GM12878 (cell line): ENCODE results near the gene GNG13. TPM values are rescaled to one million over a fixed set of nuclear protein-coding genes. Genes with fewer than 3 reads are reported as not detected.

Source experiments
- ATAC-seq: fragments of 200-7000 bp; cut with Tn5 transposase; 3 replicates; pipeline ENCODE4 v1.9.1; 2020; ENCODE audit warnings: mild to moderate bottlenecking, moderate library complexity
- BruUV-seq: library from RNA; stranded (reverse); fragments of 400-500 nt; replicated peaks from 2 replicates; lab custom pipeline; 2021; lab: Mats Ljungman, UMichigan
- CTCF ChIA-PET: fragments of 300-600 bp; sonication (Branson Sonifier 250); formaldehyde crosslinking; extraction: SDS; loops from one replicate; lab custom pipeline; 2021; ENCODE audit warnings: inconsistent platforms; lab: Yijun Ruan, JAX
- POLR2A ChIA-PET: fragments of 350-600 bp; formaldehyde crosslinking; extraction: SDS; loops from one replicate; lab custom pipeline; 2021; ENCODE audit warnings: inconsistent platforms; lab: Charles Lee
- RAD21 ChIA-PET: fragments of 300-600 bp; sonication (Branson Sonifier 250); formaldehyde crosslinking; loops from one replicate; lab custom pipeline; 2023; ENCODE audit warnings: antibody characterized with exemption; ENCODE audit not compliant: unreplicated experiment; lab: Charles Lee
- SMC1A ChIA-PET: fragments of 300-600 bp; sonication (Branson Sonifier 250); formaldehyde crosslinking; loops from one replicate; lab custom pipeline; 2023; ENCODE audit not compliant: unreplicated experiment, uncharacterized antibody; lab: Charles Lee
- DNase-seq: peaks from one replicate; pipeline ENCODE4 v3.0.0-alpha.2; 2011; ENCODE audit warnings: low read depth, low spot score
- FAIRE-seq: peaks from 3 replicates; lab custom pipeline; 2011; peaks lifted over from hg19 to GRCh38; lab: Jason Lieb, UNC
- H2AFZ ChIP-seq: 2 replicates; pipeline ENCODE4 v1.6.0; 2011; ENCODE audit warnings: low read depth, low read length, control low read depth; ENCODE audit not compliant: control insufficient read depth
- H3K27ac ChIP-seq: 2 replicates; pipeline ENCODE4 v1.5.1; 2011; ENCODE audit warnings: control low read depth; ENCODE audit not compliant: control insufficient read depth, insufficient read depth
- H3K27me3 ChIP-seq, 2 experiments: replicated peaks in 1 of 2; 2 replicates each; pipeline versions ENCODE4 v1.6.0 to v1.6.1; 2011; ENCODE audit warnings: low read length in 1 of 2; ENCODE audit not compliant: control insufficient read depth in 2 of 2, insufficient read depth in 2 of 2
- H3K36me3 ChIP-seq, 2 experiments: 2 replicates each; pipeline ENCODE4 v1.5.1; 2011; ENCODE audit warnings: low read length in 1 of 2; ENCODE audit not compliant: control insufficient read depth in 2 of 2, insufficient read depth in 2 of 2
- H3K4me1 ChIP-seq: 2 replicates; pipeline ENCODE4 v1.6.1; 2011; ENCODE audit warnings: mild to moderate bottlenecking, low read length, moderate library complexity, mixed read lengths; ENCODE audit not compliant: control insufficient read depth, insufficient read depth
- H3K4me2 ChIP-seq: 2 replicates; pipeline ENCODE4 v1.6.0; 2011; ENCODE audit warnings: control low read depth; ENCODE audit not compliant: control insufficient read depth, insufficient read depth
- H3K4me3 ChIP-seq: fragments of 200-600 bp; sonication (generic); 2 replicates; pipeline ENCODE4 v1.5.1; 2016
- H3K79me2 ChIP-seq: 2 replicates; pipeline ENCODE4 v1.6.0; 2011; ENCODE audit warnings: low read length; ENCODE audit not compliant: control insufficient read depth, insufficient read depth
- H3K9ac ChIP-seq: 2 replicates; pipeline ENCODE4 v1.8.0; 2011; ENCODE audit warnings: low read length, control low read depth, mixed read lengths; ENCODE audit not compliant: control insufficient read depth, insufficient read depth
- H3K9me3 ChIP-seq: replicated peaks from 3 replicates; pipeline ENCODE4 v1.5.1; 2011; ENCODE audit warnings: mild to moderate bottlenecking, low read length; ENCODE audit not compliant: control insufficient read depth, insufficient read depth
- H4K20me1 ChIP-seq: 2 replicates; pipeline ENCODE4 v1.6.0; 2011; ENCODE audit not compliant: control insufficient read depth, insufficient read depth
- CBX3 ChIP-seq: fragments of 200-600 bp; sonication (generic); IDR thresholded peaks from 2 replicates; pipeline ENCODE4 v1.6.1; 2016; ENCODE audit warnings: low read depth, borderline replicate concordance
- CREB1 ChIP-seq: IDR thresholded peaks from 2 replicates; pipeline ENCODE4 v1.6.1; 2012; ENCODE audit warnings: low read depth, mild to moderate bottlenecking, inconsistent platforms
- EED ChIP-seq: sonication (generic); IDR thresholded peaks from 2 replicates; pipeline ENCODE4 v1.6.1; 2016; ENCODE audit warnings: antibody characterized with exemption, low read depth
- MEF2A ChIP-seq: IDR thresholded peaks from 2 replicates; pipeline ENCODE4 v1.6.1; 2011; ENCODE audit warnings: low read depth, mild to moderate bottlenecking, low read length, moderate library complexity; ENCODE audit not compliant: insufficient read depth
- MTA2 ChIP-seq: fragments of 450-650 bp; IDR thresholded peaks from 2 replicates; pipeline ENCODE4 v1.6.1; 2016; ENCODE audit warnings: low read depth, mild to moderate bottlenecking, moderate library complexity
- NFXL1 ChIP-seq: fragments of 450-650 bp; IDR thresholded peaks from 2 replicates; pipeline ENCODE4 v1.6.1; 2017; ENCODE audit warnings: antibody characterized with exemption, mild to moderate bottlenecking, borderline replicate concordance
- POU2F2 ChIP-seq: IDR thresholded peaks from 3 replicates; pipeline ENCODE4 v1.6.1; 2011; ENCODE audit warnings: low read depth, mild to moderate bottlenecking, low read length, borderline replicate concordance
- RELA ChIP-seq: fragments of 450-650 bp; IDR thresholded peaks from 2 replicates; pipeline ENCODE4 v1.8.0; 2014; ENCODE audit warnings: borderline replicate concordance; ENCODE audit not compliant: partially characterized antibody
- RFX5 ChIP-seq: IDR thresholded peaks from 2 replicates; pipeline ENCODE4 v1.6.1; 2011; ENCODE audit warnings: low read depth, low read length, improper control_type of control experiment
- RUNX3 ChIP-seq: IDR thresholded peaks from 2 replicates; pipeline ENCODE4 v1.6.1; 2012; ENCODE audit warnings: low read length, inconsistent platforms
- SMAD1 ChIP-seq: fragments of 450-650 bp; IDR thresholded peaks from 2 replicates; pipeline ENCODE4 v1.6.1; 2018; ENCODE audit warnings: mild to moderate bottlenecking, low read depth; ENCODE audit not compliant: partially characterized antibody
- SMAD5 ChIP-seq: IDR thresholded peaks from 2 replicates; pipeline ENCODE4 v1.6.1; 2016; ENCODE audit warnings: antibody characterized with exemption, low read depth
- YBX1 ChIP-seq: fragments of 450-650 bp; IDR thresholded peaks from 2 replicates; pipeline ENCODE4 v1.6.1; 2016; ENCODE audit warnings: antibody characterized with exemption
- YY1 ChIP-seq: IDR thresholded peaks from 2 replicates; pipeline ENCODE4 v1.6.1; 2011; ENCODE audit warnings: low read depth, mild to moderate bottlenecking, low read length
- WGBS: methylation state at CpG from one replicate; pipeline ENCODE4 v1.1.6; 2016; ENCODE audit warnings: low lambda C conversion rate; ENCODE audit not compliant: insufficient replicate concordance, insufficient coverage; ENCODE audit errors: missing lambda C conversion rate; 5-methylcytosine and 5-hydroxymethylcytosine counted together
- in situ Hi-C: fragments of 300-500 bp; cut with MboI; formaldehyde crosslinking; loops from 9 replicates; pipeline ENCODE4 v1.14.3; 2018; ENCODE audit warnings: mixed read lengths
- intact Hi-C: fragments of 100-400 bp; cut with micrococcal nuclease; formaldehyde crosslinking; loops from one replicate; pipeline ENCODE4 v1.14.2; 2022; ENCODE audit not compliant: unreplicated experiment
- polyA plus RNA-seq, 11 experiments: library from polyadenylated mRNA; depleted of rRNA in 4 of 11; unstranded in 6 of 11; stranded (reverse) in 5 of 11; fragments of >200 nt; fragmentation: Nextera tagmentation in 4 of 11; fragmentation: Illumina TruSeq in 1 of 11; extraction: Ambion mirVana in 4 of 11; extraction: Trizol in 1 of 11; gene quantifications; 1 replicate in 1 of 11; 2 replicates in 10 of 11; pipeline versions ENCODE4 v1.2.1 to v1.2.3, GENCODE V29; 2011 to 2016; ENCODE audit warnings: inconsistent platforms in 2 of 11, missing spikeins in 2 of 11, low read depth in 1 of 11
- total RNA-seq, 4 experiments: library from RNA; depleted of rRNA in 3 of 4; stranded (reverse); fragments of >200 nt in 3 of 4; fragmentation: Illumina TruSeq in 1 of 4; extraction: Trizol in 1 of 4; gene quantifications; 2 replicates each; pipeline versions ENCODE4 v1.2.1 to v1.2.3, GENCODE V29; 2013 to 2021
- TF ChIP-seq, protein P1 (sequence below): fragments of 450-650 bp; IDR thresholded peaks from 2 replicates; pipeline ENCODE4 v1.6.1; 2017; ENCODE audit warnings: antibody characterized with exemption, mild to moderate bottlenecking, moderate library complexity
- TF ChIP-seq, protein P2 (sequence below): fragments of 450-650 bp; formaldehyde crosslinking; IDR thresholded peaks from 2 replicates; pipeline ENCODE4 v1.5.0; 2022; ENCODE audit warnings: mild to moderate bottlenecking, missing genetic modification characterization
- TF ChIP-seq, protein P3 (sequence below): fragments of 450-650 bp; IDR thresholded peaks from 2 replicates; pipeline ENCODE4 v1.6.1; 2017; ENCODE audit warnings: low read depth, mild to moderate bottlenecking, moderate library complexity
- TF ChIP-seq, protein P4 (sequence below): IDR thresholded peaks from 2 replicates; pipeline ENCODE4 v1.6.1; 2011; ENCODE audit warnings: low read depth, low read length, improper control_type of control experiment, borderline replicate concordance

The GNG13 gene
- total and polyA plus RNA-seq, 10 of the 15 experiments (the other 5 are each of a cell fraction or from before 2014, with no cell fraction given) = not detected

DNA sequence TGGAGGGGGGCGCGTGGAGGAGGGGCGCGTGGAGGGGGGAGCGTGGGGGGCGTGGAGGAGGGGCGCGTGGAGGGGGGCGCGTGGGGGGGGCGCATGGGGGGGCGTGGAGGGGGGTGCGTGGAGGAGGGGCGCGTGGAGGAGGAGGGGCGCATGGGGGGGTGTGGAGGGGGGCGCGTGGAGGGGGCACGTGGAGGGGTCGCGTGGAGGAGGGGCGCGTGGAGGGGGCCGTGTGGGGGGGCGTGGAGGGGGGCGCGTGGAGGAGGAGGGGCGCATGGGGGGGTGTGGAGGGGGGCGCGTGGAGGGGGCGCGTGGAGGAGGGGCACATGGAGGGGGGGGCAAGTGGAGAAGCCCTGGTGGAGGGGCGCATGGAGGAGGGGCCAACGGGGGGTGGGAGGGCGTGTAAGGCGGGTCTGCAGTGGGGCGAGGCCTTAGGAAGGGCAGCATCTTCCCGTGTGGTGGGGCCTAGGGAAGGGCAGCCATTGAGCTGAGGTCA lies 32.7 kb downstream of the GNG13 start:
- Histone ChIP-seq H3K27ac (no peak overlapping the region), H3K9me3 (no peaks in the 10 kb centered on the region), H3K4me3 (no peak overlapping the region), H3K4me2 (no peak overlapping the region), H3K79me2 (no peaks in the 10 kb centered on the region), H3K27me3 (no peaks in the 10 kb centered on the region), H3K9ac (no peak overlapping the region), H2AFZ (no peak overlapping the region), H4K20me1 (no peaks in the 10 kb centered on the region), H3K36me3 (no peaks in the 10 kb centered on the region), H3K4me1 (no peaks in the 10 kb centered on the region)
- RAD21 ChIA-PET = no interaction called here
- in situ Hi-C loops = no loop called here
- WGBS = 29% methylated on average over 4 of the region's 38 CpGs
- BruUV-seq = no TSS peak
- POLR2A ChIA-PET = no interaction called here
- DNase-seq (no peak), FAIRE-seq (no peak), ATAC-seq (no peak)
- intact Hi-C loops = no loop called here
- SMC1A ChIA-PET = no interaction called here
- CTCF ChIA-PET = no interaction called here
- no peak for TF ChIP-seq YY1
- TF ChIP-seq MTA2 = no peak
- TF ChIP-seq, protein P1, sequence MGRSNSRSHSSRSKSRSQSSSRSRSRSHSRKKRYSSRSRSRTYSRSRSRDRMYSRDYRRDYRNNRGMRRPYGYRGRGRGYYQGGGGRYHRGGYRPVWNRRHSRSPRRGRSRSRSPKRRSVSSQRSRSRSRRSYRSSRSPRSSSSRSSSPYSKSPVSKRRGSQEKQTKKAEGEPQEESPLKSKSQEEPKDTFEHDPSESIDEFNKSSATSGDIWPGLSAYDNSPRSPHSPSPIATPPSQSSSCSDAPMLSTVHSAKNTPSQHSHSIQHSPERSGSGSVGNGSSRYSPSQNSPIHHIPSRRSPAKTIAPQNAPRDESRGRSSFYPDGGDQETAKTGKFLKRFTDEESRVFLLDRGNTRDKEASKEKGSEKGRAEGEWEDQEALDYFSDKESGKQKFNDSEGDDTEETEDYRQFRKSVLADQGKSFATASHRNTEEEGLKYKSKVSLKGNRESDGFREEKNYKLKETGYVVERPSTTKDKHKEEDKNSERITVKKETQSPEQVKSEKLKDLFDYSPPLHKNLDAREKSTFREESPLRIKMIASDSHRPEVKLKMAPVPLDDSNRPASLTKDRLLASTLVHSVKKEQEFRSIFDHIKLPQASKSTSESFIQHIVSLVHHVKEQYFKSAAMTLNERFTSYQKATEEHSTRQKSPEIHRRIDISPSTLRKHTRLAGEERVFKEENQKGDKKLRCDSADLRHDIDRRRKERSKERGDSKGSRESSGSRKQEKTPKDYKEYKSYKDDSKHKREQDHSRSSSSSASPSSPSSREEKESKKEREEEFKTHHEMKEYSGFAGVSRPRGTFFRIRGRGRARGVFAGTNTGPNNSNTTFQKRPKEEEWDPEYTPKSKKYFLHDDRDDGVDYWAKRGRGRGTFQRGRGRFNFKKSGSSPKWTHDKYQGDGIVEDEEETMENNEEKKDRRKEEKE = no peak
- TF ChIP-seq, protein P2, sequence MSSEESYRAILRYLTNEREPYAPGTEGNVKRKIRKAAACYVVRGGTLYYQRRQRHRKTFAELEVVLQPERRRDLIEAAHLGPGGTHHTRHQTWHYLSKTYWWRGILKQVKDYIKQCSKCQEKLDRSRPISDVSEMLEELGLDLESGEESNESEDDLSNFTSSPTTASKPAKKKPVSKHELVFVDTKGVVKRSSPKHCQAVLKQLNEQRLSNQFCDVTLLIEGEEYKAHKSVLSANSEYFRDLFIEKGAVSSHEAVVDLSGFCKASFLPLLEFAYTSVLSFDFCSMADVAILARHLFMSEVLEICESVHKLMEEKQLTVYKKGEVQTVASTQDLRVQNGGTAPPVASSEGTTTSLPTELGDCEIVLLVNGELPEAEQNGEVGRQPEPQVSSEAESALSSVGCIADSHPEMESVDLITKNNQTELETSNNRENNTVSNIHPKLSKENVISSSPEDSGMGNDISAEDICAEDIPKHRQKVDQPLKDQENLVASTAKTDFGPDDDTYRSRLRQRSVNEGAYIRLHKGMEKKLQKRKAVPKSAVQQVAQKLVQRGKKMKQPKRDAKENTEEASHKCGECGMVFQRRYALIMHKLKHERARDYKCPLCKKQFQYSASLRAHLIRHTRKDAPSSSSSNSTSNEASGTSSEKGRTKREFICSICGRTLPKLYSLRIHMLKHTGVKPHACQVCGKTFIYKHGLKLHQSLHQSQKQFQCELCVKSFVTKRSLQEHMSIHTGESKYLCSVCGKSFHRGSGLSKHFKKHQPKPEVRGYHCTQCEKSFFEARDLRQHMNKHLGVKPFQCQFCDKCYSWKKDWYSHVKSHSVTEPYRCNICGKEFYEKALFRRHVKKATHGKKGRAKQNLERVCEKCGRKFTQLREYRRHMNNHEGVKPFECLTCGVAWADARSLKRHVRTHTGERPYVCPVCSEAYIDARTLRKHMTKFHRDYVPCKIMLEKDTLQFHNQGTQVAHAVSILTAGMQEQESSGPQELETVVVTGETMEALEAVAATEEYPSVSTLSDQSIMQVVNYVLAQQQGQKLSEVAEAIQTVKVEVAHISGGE (CRISPR knock-in tag) = no peak
- TF ChIP-seq CBX3 = no peak
- TF ChIP-seq EED = no peak
- no peak for TF ChIP-seq SMAD5
- no peak for TF ChIP-seq CREB1
- TF ChIP-seq, protein P3, sequence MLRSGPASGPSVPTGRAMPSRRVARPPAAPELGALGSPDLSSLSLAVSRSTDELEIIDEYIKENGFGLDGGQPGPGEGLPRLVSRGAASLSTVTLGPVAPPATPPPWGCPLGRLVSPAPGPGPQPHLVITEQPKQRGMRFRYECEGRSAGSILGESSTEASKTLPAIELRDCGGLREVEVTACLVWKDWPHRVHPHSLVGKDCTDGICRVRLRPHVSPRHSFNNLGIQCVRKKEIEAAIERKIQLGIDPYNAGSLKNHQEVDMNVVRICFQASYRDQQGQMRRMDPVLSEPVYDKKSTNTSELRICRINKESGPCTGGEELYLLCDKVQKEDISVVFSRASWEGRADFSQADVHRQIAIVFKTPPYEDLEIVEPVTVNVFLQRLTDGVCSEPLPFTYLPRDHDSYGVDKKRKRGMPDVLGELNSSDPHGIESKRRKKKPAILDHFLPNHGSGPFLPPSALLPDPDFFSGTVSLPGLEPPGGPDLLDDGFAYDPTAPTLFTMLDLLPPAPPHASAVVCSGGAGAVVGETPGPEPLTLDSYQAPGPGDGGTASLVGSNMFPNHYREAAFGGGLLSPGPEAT = no peak
- TF ChIP-seq MEF2A = no peak
- TF ChIP-seq RUNX3 = no peak
- TF ChIP-seq NFXL1 = no peak
- no peak for TF ChIP-seq POU2F2
- no peak for TF ChIP-seq RFX5
- TF ChIP-seq YBX1 = no peak
- no peak for TF ChIP-seq RELA
- TF ChIP-seq SMAD1 = no peak
- TF ChIP-seq, protein P4, sequence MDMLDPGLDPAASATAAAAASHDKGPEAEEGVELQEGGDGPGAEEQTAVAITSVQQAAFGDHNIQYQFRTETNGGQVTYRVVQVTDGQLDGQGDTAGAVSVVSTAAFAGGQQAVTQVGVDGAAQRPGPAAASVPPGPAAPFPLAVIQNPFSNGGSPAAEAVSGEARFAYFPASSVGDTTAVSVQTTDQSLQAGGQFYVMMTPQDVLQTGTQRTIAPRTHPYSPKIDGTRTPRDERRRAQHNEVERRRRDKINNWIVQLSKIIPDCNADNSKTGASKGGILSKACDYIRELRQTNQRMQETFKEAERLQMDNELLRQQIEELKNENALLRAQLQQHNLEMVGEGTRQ = no peak
